Common myeloid progenitor, CD34-positive (primary cell): Measurements from ENCODE around the gene MMS22L.

ENCODE experiments used
- CTCF ChIA-PET: fragments of 350-600 bp; sonication (Branson Sonifier 250); formaldehyde crosslinking; loops from one replicate; lab custom pipeline; 2021; ENCODE audit warnings: antibody characterized with exemption; lab: Charles Lee
- POLR2A ChIA-PET: fragments of 350-600 bp; sonication (Branson Sonifier 250); formaldehyde crosslinking; loops from one replicate; lab custom pipeline; 2021; ENCODE audit warnings: antibody characterized with exemption; lab: Charles Lee
- DNase-seq, 3 donors: peaks; one replicate each; pipeline versions ENCODE4 v3.0.0 to v3.0.0-alpha.2; 2013
- H3K27ac ChIP-seq, 2 experiments: 1 replicate in 1 of 2; 2 replicates in 1 of 2; pipeline ENCODE4 v1.7.0; 2013; ENCODE audit warnings: inconsistent platforms in 2 of 2, low read length in 2 of 2, mild to moderate bottlenecking in 2 of 2, low read depth in 1 of 2, moderate library complexity in 1 of 2; ENCODE audit not compliant: severe bottlenecking in 2 of 2, insufficient read depth in 1 of 2, poor library complexity in 1 of 2
- H3K27me3 ChIP-seq, 5 experiments: replicated peaks in 2 of 5; 1 replicate in 3 of 5; 2 replicates in 2 of 5; pipeline versions ENCODE4 v1.6.1 to v1.7.0; 2013; ENCODE audit warnings: low read length in 4 of 5, mild to moderate bottlenecking in 2 of 5, moderate library complexity in 2 of 5, inconsistent platforms in 1 of 5; ENCODE audit not compliant: insufficient read depth in 5 of 5, control insufficient read depth in 4 of 5
- H3K36me3 ChIP-seq, 4 experiments: 1 replicate in 2 of 4; 2 replicates in 2 of 4; pipeline versions ENCODE4 v1.6.1 to v1.7.0; 2013; ENCODE audit warnings: low read length in 3 of 4, control low read depth in 1 of 4, mild to moderate bottlenecking in 1 of 4; ENCODE audit not compliant: control insufficient read depth in 4 of 4, insufficient read depth in 4 of 4
- H3K4me1 ChIP-seq, 4 experiments: 1 replicate in 3 of 4; 2 replicates in 1 of 4; pipeline versions ENCODE4 v1.6.1 to v1.7.1; 2013; ENCODE audit warnings: low read length in 3 of 4, mild to moderate bottlenecking in 3 of 4, control low read depth in 1 of 4, inconsistent platforms in 1 of 4, moderate library complexity in 1 of 4; ENCODE audit not compliant: control insufficient read depth in 4 of 4, insufficient read depth in 4 of 4; ENCODE audit errors: control extremely low read depth in 1 of 4
- H3K4me3 ChIP-seq, 7 experiments: 1 replicate in 4 of 7; 2 replicates in 3 of 7; pipeline versions ENCODE4 v1.5.1 to v1.7.0; 2013; ENCODE audit warnings: mild to moderate bottlenecking in 7 of 7, low read length in 6 of 7, moderate library complexity in 6 of 7, inconsistent platforms in 2 of 7, low read depth in 2 of 7, control low read depth in 1 of 7; ENCODE audit not compliant: insufficient read depth in 4 of 7, control insufficient read depth in 1 of 7; ENCODE audit errors: extremely low read depth in 1 of 7
- H3K9me3 ChIP-seq, 5 experiments: 1 replicate in 4 of 5; 2 replicates in 1 of 5; pipeline versions ENCODE4 v1.6.1 to v1.7.1; 2013; ENCODE audit warnings: low read length in 4 of 5, mild to moderate bottlenecking in 2 of 5, inconsistent platforms in 1 of 5, low read depth in 1 of 5, moderate library complexity in 1 of 5; ENCODE audit not compliant: control insufficient read depth in 4 of 5, insufficient read depth in 2 of 5; ENCODE audit errors: control extremely low read depth in 1 of 5
- WGBS: methylation state at CpG from one replicate; pipeline ENCODE4 v1.1.5; 2013; ENCODE audit not compliant: insufficient coverage; 5-methylcytosine and 5-hydroxymethylcytosine counted together

The MMS22L gene

DNA sequence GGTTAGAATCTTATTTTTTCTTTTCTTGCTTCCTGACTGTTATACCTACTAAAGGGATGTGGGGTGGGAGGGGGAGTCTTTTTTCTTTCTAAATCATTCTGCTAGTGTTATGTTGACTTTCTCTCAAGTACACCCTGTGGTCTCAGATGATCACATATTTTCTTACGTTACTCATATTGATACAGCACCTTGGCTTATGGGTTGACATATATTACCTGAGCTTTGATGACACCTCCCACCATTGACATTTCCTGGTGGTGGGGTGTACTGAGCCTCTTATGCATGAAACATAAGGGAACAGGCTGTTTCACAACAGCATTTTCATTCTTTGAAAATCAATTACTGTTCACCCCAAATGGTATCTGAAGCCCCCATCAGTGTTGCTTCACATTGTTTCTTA is 169.8 kb downstream of the MMS22L start:
- peaks cover 0 to 12% (median 8%) of the 10 kb centered on the region in 4 experiments for H3K4me1 ChIP-seq
- DNase-seq: no peak
- no peak overlapping the region for H3K4me3 ChIP-seq
- no CpG with 5 or more reads among the region's 1 CpG for WGBS
- ChIA-PET POLR2A (no interaction called here), CTCF (no interaction called here)
- no peak overlapping the region for H3K27ac ChIP-seq
- peaks cover 0 to 5% (median 0%) of the 10 kb centered on the region in 5 experiments for H3K9me3 ChIP-seq
- no peaks in the 10 kb centered on the region for H3K36me3 ChIP-seq
- H3K27me3 ChIP-seq: no peaks in the 10 kb centered on the region

- H3K36me3 ChIP-seq: no peaks in the 10 kb centered on the region
- no peak overlapping the region for H3K27ac ChIP-seq
- DNase-seq: no peak
- WGBS: 100% methylated on average over 6 of the region's 8 CpGs
- H3K4me1 ChIP-seq: peaks cover 0 to 12% (median 8%) of the 10 kb centered on the region in 4 experiments
- peak overlapping the region in 1 of 7 experiments; percentile 36 for H3K4me3 ChIP-seq
- no peaks in the 10 kb centered on the region for H3K27me3 ChIP-seq
- ChIA-PET POLR2A (no interaction called here), CTCF (no interaction called here)
- H3K9me3 ChIP-seq: peaks cover 0 to 5% (median 0%) of the 10 kb centered on the region in 5 experiments
Measured at GRCh38 chr6:97111243-97111642, 171.8 kb downstream of the MMS22L start.

DNA sequence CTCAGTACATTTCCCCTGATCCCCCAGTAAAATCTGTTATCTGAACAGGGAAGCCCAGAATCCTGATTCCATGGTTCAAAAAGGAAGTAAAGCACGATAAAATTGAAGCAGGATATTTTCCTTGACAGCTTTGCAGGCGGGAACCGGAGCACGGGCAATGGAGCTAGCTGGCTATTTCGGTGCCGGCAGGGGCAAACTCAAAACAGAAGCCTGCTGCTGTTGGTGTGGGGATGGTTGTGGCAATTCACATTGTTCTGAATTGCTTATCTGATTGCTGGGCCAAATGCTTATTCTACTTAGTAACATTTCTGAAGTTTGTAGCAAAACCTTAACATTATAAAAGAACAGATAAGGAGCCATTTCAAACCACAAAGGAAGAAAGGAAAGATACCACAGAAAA is 172.4 kb downstream of the MMS22L start:
- Histone ChIP-seq H3K9me3 (peaks cover 0 to 5% (median 0%) of the 10 kb centered on the region in 5 experiments), H3K4me1 (peaks cover 0 to 12% (median 8%) of the 10 kb centered on the region in 4 experiments), H3K27ac (no peak overlapping the region), H3K4me3 (peak overlapping the region in 3 of 7 experiments; percentile 33 to 54 (median 36)), H3K36me3 (no peaks in the 10 kb centered on the region), H3K27me3 (no peaks in the 10 kb centered on the region)
- CTCF ChIA-PET: no interaction called here
- 0% methylated on average over 2 of the region's 6 CpGs for WGBS
- DNase-seq: peak in 2 of 3 donors; percentile 19 to 29
- POLR2A ChIA-PET: no interaction called here

- peak overlapping the region in 3 of 7 experiments; percentile 33 to 54 (median 36) for H3K4me3 ChIP-seq
- 62% methylated on average over 3 of the region's 5 CpGs for WGBS
- peak in 2 of 3 donors; percentile 10 to 14 for DNase-seq
- no peaks in the 10 kb centered on the region for H3K27me3 ChIP-seq
- CTCF ChIA-PET: no interaction called here
- no peaks in the 10 kb centered on the region for H3K36me3 ChIP-seq
- H3K9me3 ChIP-seq: peaks cover 0 to 5% (median 0%) of the 10 kb centered on the region in 5 experiments
- peaks cover 0 to 12% (median 8%) of the 10 kb centered on the region in 4 experiments for H3K4me1 ChIP-seq
- no peak overlapping the region for H3K27ac ChIP-seq
- POLR2A ChIA-PET: no interaction called here
Measured at GRCh38 chr6:97110149-97110548, 172.9 kb downstream of the MMS22L start.

DNA sequence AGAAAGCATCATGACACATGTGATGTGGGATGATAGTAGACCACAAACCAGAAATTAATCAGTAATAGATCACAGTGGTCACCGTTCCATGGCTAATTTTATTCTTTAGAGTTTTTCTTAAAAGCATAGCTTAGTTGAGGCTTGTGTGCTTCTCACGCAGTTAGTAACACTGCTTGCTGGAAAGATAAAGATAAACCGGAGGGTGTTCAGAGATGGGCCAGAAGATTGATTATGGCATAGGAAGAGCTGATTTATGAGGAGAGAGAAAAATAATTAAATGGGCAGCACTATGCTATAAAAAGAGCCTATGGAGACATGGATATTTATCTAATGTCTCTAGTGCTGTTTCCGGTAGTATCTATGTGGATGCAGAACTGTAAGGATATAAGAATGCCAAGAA is 173.6 kb downstream of the MMS22L start:
- POLR2A ChIA-PET: no interaction called here
- H3K27me3 ChIP-seq: no peaks in the 10 kb centered on the region
- H3K4me3 ChIP-seq: no peak overlapping the region
- no peak overlapping the region for H3K27ac ChIP-seq
- WGBS: 90% methylated on average over 3 of the region's 4 CpGs
- peaks cover 0 to 12% (median 8%) of the 10 kb centered on the region in 4 experiments for H3K4me1 ChIP-seq
- H3K9me3 ChIP-seq: peaks cover 0 to 5% (median 0%) of the 10 kb centered on the region in 5 experiments
- no peaks in the 10 kb centered on the region for H3K36me3 ChIP-seq
- CTCF ChIA-PET: no interaction called here
- no peak for DNase-seq

DNA sequence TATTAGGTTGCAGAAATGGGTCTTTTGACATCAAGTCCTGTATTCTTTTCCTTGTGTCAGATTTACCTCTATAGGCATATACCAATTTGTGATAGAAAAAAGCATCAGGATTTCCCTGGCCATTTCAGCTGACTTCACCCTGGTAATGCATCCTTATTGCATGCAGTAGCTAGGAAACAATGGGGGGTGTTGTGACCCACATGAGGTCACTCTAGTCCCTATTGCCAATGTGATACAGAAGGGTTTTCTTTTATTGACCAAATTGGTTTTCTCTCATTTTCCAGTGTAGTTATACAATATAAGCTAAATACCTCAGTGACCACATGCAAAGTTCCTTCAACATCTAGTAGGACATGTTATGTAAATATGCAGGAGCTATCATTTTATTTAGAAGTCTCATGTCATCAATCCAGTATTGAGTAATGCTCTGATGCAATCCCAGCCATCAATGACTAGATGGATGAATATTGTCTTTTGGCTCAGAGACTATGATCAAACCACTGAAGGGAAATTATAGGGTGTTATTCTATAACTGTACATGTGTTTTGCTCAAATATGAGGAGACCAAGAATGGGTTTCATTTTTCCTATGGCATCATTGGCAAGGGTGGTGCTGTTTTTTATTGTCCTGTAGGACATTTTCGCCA is 180.7 kb downstream of the MMS22L start:
- Histone ChIP-seq H3K4me1 (no peaks in the 10 kb centered on the region), H3K4me3 (no peak overlapping the region), H3K27ac (no peak overlapping the region), H3K36me3 (no peaks in the 10 kb centered on the region), H3K27me3 (no peaks in the 10 kb centered on the region), H3K9me3 (no peaks in the 10 kb centered on the region)
- no peak for DNase-seq
- POLR2A ChIA-PET: no interaction called here
- WGBS: no CpG with 5 or more reads among the region's 1 CpG
- CTCF ChIA-PET: no interaction called here

DNA sequence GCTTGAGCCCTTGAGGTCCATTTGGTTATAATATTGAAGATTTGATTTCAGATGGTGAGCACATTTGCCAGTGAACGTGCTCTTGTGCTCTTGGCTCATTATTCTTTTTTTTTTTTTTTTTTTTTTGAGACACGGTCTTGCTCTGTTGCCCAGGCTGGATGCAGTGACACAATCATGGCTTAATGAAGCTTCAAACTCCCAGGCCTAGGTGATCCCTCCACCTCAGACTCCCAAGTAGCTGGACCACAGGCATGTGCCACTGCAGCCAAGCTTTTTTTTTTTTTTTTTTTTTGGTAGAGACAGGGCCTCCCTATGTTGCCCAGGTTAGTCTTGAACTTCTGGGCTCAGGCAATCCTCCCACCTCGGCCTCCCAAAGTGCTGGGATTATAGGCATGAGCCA is 182.3 kb downstream of the MMS22L start:
- H3K27ac ChIP-seq: no peak overlapping the region
- ChIA-PET POLR2A (no interaction called here), CTCF (interaction anchor here (0.6 kb wide), 1 partner anchor 13 kb away, joined by 3 read pairs; no protein-coding TSS in a partner anchor)
- no peak overlapping the region for H3K4me3 ChIP-seq
- H3K27me3 ChIP-seq: no peaks in the 10 kb centered on the region
- no peaks in the 10 kb centered on the region for H3K4me1 ChIP-seq
- H3K36me3 ChIP-seq: no peaks in the 10 kb centered on the region
- WGBS: 100% methylated on average over 1 of the region's 3 CpGs
- no peak for DNase-seq
- H3K9me3 ChIP-seq: no peaks in the 10 kb centered on the region
